ENCODE data around the gene SCARF2. TPM values are rescaled to one million over a fixed set of nuclear protein-coding genes. Genes with fewer than 3 reads are reported as not detected.
A peak's percentile ranks its signal among the peaks of the same experiment; 100 is the strongest.

The SCARF2 gene
- total and polyA plus RNA-seq, 8 donors: 0.89 to 42.9 (median 3.9) TPM

DNA sequence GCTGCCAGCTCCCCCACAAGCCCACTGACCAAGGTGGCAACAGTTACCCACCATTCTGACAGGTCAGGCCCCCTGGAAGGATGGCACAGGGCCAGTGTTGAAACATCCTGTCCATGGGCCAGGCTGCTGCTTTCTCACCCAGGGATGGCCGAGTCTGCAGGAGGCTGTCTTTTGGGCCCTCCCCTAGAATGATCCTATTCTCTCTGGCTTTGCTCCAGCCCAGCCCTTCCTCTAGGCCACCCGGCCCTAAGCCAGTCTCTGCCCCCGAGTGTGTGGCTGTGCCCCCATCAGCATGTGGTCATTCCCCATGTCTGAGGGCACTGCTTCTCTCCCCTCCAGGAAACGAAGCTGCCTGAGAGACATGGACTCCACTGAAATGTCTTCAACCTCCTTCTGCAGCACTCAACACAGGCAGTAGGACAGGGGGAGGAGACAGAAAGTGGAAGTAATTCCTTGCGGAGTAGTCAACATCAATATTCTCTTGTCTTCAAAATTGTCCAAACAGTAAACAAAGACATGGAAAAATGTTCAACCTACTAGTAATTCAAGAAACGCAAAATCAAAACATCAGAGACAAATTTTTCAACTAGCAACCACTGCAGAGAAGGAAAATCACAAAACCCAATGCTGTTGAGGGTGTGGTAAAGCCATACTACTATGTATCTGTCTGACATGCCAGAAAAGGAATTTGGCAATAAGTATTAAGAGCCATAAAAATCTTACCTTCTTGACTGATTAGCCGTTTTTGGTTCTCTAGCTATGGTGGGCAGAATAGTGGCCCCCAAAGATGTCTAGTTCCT, 5.1 kb upstream of the SCARF2 start:
- DNase-seq: no peak
- H3K9me3 ChIP-seq: no peaks in the 10 kb centered on the region
- peaks cover 9 to 61% (median 52%) of the 10 kb centered on the region in 4 donors for H3K36me3 ChIP-seq
- TF ChIP-seq, protein P1, sequence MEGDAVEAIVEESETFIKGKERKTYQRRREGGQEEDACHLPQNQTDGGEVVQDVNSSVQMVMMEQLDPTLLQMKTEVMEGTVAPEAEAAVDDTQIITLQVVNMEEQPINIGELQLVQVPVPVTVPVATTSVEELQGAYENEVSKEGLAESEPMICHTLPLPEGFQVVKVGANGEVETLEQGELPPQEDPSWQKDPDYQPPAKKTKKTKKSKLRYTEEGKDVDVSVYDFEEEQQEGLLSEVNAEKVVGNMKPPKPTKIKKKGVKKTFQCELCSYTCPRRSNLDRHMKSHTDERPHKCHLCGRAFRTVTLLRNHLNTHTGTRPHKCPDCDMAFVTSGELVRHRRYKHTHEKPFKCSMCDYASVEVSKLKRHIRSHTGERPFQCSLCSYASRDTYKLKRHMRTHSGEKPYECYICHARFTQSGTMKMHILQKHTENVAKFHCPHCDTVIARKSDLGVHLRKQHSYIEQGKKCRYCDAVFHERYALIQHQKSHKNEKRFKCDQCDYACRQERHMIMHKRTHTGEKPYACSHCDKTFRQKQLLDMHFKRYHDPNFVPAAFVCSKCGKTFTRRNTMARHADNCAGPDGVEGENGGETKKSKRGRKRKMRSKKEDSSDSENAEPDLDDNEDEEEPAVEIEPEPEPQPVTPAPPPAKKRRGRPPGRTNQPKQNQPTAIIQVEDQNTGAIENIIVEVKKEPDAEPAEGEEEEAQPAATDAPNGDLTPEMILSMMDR (IDR thresholded peaks at IDR 0.05): no peak
- TF ChIP-seq EP300 (IDR thresholded peaks at IDR 0.05): no peak
- TF ChIP-seq POLR2A (IDR thresholded peaks at IDR 0.05): no peak
- TF ChIP-seq POLR2AphosphoS5 (IDR thresholded peaks at IDR 0.05): no peak
- peaks cover 5 to 30% (median 20%) of the 10 kb centered on the region in 4 donors for H3K4me1 ChIP-seq
- 71 to 82% (median 76%) methylated on average over 7 of the region's 7 CpGs for WGBS, 5 donors
- H3K4me3 ChIP-seq: no peak overlapping the region
- intact Hi-C loops (cut with DNase I; ENCODE audit: low total_unique reads): no loop called here
- H3K27ac ChIP-seq: peak overlapping the region in 2 of 5 donors; percentile 3 to 61
- peaks cover 0 to 15% (median 6%) of the 10 kb centered on the region in 3 donors for H3K27me3 ChIP-seq

DNA sequence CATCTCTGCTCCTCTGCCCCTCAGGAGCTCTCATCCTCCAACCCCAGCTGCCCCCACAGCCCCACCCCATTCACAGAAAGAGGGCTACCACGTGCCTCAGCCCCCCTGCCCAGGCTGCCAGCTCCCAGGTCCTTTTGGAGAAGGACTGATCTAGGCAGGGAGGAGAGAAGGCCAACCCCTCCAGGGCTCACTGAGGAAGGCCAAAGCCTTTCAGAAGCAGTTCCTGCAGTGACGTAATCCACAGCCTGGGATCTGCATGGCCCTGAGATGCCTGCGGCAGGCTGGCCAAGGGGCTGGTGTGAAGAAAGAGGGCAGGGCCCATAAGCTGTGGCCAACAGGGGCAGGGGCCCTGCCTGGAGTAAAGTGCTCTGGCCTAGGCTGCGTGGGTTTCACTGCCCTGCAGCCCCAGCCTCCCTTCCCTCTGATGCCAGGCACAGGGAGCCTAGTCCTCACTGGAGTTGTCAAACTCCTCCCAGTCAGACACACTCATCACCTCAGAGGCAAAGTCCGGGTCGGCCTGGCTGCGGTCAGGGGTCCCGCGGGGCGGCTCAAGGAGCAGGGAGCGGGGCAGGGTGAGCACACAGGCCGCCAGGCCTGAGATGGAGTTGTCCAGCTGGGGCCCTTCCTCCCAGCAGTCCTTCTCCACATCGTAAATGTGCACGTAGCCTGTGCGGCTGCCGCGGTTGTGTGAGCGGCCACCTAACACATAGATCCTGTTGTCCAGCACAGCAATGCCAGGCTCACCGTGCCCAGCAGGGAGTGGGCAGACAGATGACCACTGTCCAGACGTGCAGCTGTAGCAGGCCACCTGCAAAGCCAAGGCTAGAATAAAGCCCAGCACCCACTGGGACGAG, 4.2 kb upstream of the SCARF2 start:
- intact Hi-C loops (cut with DNase I; ENCODE audit: low total_unique reads): no loop called here

DNA sequence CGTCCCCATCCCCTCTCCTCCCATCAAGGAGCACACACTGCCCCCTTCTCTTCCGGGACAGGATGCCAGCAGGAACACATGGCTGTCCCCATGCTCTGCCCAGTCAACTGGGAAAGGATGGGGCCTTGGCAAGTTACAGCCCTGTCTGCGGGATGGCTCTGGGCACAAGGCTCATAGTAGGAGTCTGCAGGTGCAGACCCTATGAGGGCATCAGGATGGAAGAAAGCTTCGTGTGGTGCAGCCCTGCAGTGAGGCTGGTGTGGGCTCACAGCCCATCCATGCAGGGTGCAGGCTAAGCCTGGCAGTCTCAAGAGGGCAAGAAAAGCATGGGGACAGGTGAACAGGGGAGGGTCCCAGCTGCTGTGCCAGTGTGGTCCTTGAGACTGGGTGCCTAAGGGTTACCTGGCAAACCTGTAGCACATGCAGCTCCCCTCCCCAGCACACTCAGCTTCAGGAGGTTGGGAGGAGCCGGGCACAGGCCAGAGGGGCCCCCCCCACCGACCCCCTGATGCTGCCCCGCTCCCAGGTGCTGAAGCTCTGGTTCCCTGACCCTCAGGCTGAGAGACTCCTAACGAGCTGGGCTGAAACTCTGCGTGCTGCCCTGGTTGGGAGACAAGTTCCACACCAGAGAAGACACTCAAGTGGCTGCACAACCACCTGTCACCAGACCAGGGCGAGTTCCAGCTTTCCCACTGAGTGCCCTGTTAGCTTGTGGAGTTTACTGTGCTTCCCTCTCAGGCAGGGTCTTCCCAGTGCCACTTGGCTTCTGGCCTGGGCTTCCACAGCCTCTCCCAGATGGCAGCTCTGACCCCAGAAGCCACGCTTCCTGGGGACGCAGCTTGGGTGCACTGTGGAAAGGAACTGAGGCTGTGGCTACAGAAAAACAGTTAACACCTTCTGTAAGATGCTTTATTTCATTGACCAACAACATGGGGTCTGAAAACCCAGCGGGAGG, 3.3 kb upstream of the SCARF2 start:
- no peak overlapping the region for H3K4me3 ChIP-seq
- H3K4me1 ChIP-seq: peaks cover 20 to 45% (median 37%) of the 10 kb centered on the region in 4 donors
- DNase-seq: no peak
- H3K27ac ChIP-seq: peak overlapping the region in 1 of 5 donors; percentile 61
- peaks cover 0 to 32% (median 21%) of the 10 kb centered on the region in 3 donors for H3K27me3 ChIP-seq
- intact Hi-C loops (cut with DNase I; ENCODE audit: low total_unique reads): no loop called here
- H3K36me3 ChIP-seq: peaks cover 5 to 53% (median 44%) of the 10 kb centered on the region in 4 donors
- TF ChIP-seq POLR2AphosphoS5 (IDR thresholded peaks at IDR 0.05) (no peak), EP300 (IDR thresholded peaks at IDR 0.05) (no peak), POLR2A (IDR thresholded peaks at IDR 0.05) (no peak)
- TF ChIP-seq, protein P1 (IDR thresholded peaks at IDR 0.05): no peak
- H3K9me3 ChIP-seq: no peaks in the 10 kb centered on the region
- 63 to 84% (median 79%) methylated on average over 8 to 13 of the region's 13 CpGs for WGBS, 5 donors

More for the DNA sequence above, 4.2 kb upstream of the SCARF2 start:
- 66 to 89% (median 84%) methylated on average over 7 to 21 of the region's 21 CpGs for WGBS, 5 donors
- Histone ChIP-seq H3K36me3 (peaks cover 9 to 61% (median 52%) of the 10 kb centered on the region in 4 donors), H3K9me3 (no peaks in the 10 kb centered on the region), H3K4me3 (no peak overlapping the region), H3K4me1 (peaks cover 11 to 36% (median 27%) of the 10 kb centered on the region in 4 donors), H3K27me3 (peaks cover 0 to 23% (median 12%) of the 10 kb centered on the region in 3 donors), H3K27ac (peak overlapping the region in 2 of 5 donors; percentile 3 to 61)
- no peak for DNase-seq
- TF ChIP-seq, protein P1 (IDR thresholded peaks at IDR 0.05): no peak
- TF ChIP-seq POLR2A (IDR thresholded peaks at IDR 0.05): no peak
- no peak for TF ChIP-seq POLR2AphosphoS5 (IDR thresholded peaks at IDR 0.05)
- TF ChIP-seq EP300 (IDR thresholded peaks at IDR 0.05): no peak

All from stomach (tissue), 9 donors.